Lung (tissue), 12 donors: ENCODE results near the gene OR2F2. TPM values are rescaled to one million over a fixed set of nuclear protein-coding genes. Genes with fewer than 3 reads are reported as not detected.

Source experiments
- ATAC-seq: fragments of 200-7000 bp; cut with Tn5 transposase; one replicate; pipeline ENCODE4 v1.9.1; 2020; ENCODE audit warnings: moderate number of reproducible peaks; ENCODE audit not compliant: insufficient read depth, low FRiP score
- DNase-seq, 3 donors: peaks; one replicate each; pipeline ENCODE4 v3.0.0-alpha.2; 2013 to 2017
- H3K27ac ChIP-seq, 2 donors: one replicate each; pipeline ENCODE4 v1.5.1; 2013; ENCODE audit warnings: mild to moderate bottlenecking in 2 of 2, moderate library complexity in 2 of 2, control low read depth in 1 of 2, inconsistent platforms in 1 of 2, low read depth in 1 of 2, low read length in 1 of 2
- H3K27me3 ChIP-seq, 3 donors: one replicate each; pipeline ENCODE4 v1.5.1; 2013; ENCODE audit warnings: low read length in 2 of 3; ENCODE audit not compliant: control insufficient read depth in 3 of 3, insufficient read depth in 3 of 3
- H3K36me3 ChIP-seq, 4 donors: one replicate each; pipeline ENCODE4 v1.5.1; 2013; ENCODE audit warnings: low read length in 4 of 4, mild to moderate bottlenecking in 1 of 4, moderate library complexity in 1 of 4; ENCODE audit not compliant: control insufficient read depth in 4 of 4, insufficient read depth in 4 of 4
- H3K4me1 ChIP-seq, 5 donors: one replicate each; pipeline ENCODE4 v1.5.1; 2013; ENCODE audit warnings: low read length in 5 of 5, mild to moderate bottlenecking in 2 of 5, moderate library complexity in 1 of 5; ENCODE audit not compliant: control insufficient read depth in 5 of 5, insufficient read depth in 5 of 5
- H3K4me3 ChIP-seq: one replicate; pipeline ENCODE4 v1.5.1; 2013; ENCODE audit warnings: mild to moderate bottlenecking, control low read depth, moderate library complexity
- H3K9ac ChIP-seq, 2 donors: one replicate each; pipeline ENCODE4 v1.5.1; 2013; ENCODE audit warnings: low read length in 2 of 2, control low read depth in 1 of 2; ENCODE audit not compliant: insufficient read depth in 1 of 2
- H3K9me3 ChIP-seq, 4 donors: one replicate each; pipeline ENCODE4 v1.5.1; 2013; ENCODE audit warnings: low read length in 3 of 4, mild to moderate bottlenecking in 1 of 4, moderate library complexity in 1 of 4; ENCODE audit not compliant: control insufficient read depth in 4 of 4, insufficient read depth in 3 of 4
- CTCF ChIP-seq: IDR thresholded peaks from 2 replicates; pipeline ENCODE4 v1.5.1; 2012; ENCODE audit warnings: mild to moderate bottlenecking; ENCODE audit errors: control extremely low read depth, extremely low read depth
- WGBS, 2 donors: extraction: QIAGEN DNeasy Blood & Tissue Kit; methylation state at CpG; one replicate each; pipeline ENCODE4 v1.1.7; 2013; 5-methylcytosine and 5-hydroxymethylcytosine counted together
- polyA plus RNA-seq, 2 donors: library from polyadenylated mRNA; stranded (reverse); fragments of 200-250 nt; gene quantifications; one replicate each; pipeline ENCODE4 v1.2.1, GENCODE V29; 2013
- total RNA-seq, 2 donors: library from RNA; depleted of rRNA in 1 of 2; stranded (reverse); fragments of >200 nt in 1 of 2; gene quantifications; one replicate each; pipeline ENCODE4 v1.2.1, GENCODE V29; 2014 to 2021
- donor health status: control.
- donor health status: control.
- donor health status: Bipolar disorder and iron deficiency.
- donor health status: healthy.
- donor health status: DM: yes; HTN: yes; CAD: no.

OR2F2 gene
- total and polyA plus RNA-seq, 4 donors: not detected

GRCh38 chr7:143902332-143902899, 32.6 kb upstream of the OR2F2 start:
- TF ChIP-seq CTCF: no peak
- no peak overlapping the region for H3K4me3 ChIP-seq
- H3K9ac ChIP-seq: no peak overlapping the region
- ATAC-seq (no peak), DNase-seq (no peak)
- peak overlapping the region in 1 of 2 donors; percentile 80 for H3K27ac ChIP-seq
- H3K4me1 ChIP-seq: peaks cover 3 to 38% (median 18%) of the 10 kb centered on the region in 5 donors
- H3K27me3 ChIP-seq: no peaks in the 10 kb centered on the region
- WGBS, 2 donors: 68 to 73% methylated on average over 14 of the region's 14 CpGs
- peaks cover 0 to 6% (median 0%) of the 10 kb centered on the region in 4 donors for H3K9me3 ChIP-seq
- no peaks in the 10 kb centered on the region for H3K36me3 ChIP-seq

GRCh38 chr7:143905509-143905908, 29.5 kb upstream of the OR2F2 start:
- H3K9ac ChIP-seq: peak overlapping the region in 1 of 2 donors; percentile 30
- 83 to 86% methylated on average over 1 of the region's 1 CpG for WGBS, 2 donors
- peaks cover 2 to 31% (median 21%) of the 10 kb centered on the region in 5 donors for H3K4me1 ChIP-seq
- no peaks in the 10 kb centered on the region for H3K36me3 ChIP-seq
- H3K4me3 ChIP-seq: no peak overlapping the region
- no peaks in the 10 kb centered on the region for H3K9me3 ChIP-seq
- DNase-seq (peak in 2 of 3 donors; percentile 46 to 59), ATAC-seq (no peak)
- TF ChIP-seq CTCF: no peak
- peak overlapping the region in 1 of 2 donors; percentile 26 for H3K27ac ChIP-seq
- no peaks in the 10 kb centered on the region for H3K27me3 ChIP-seq

- no peaks in the 10 kb centered on the region for H3K9me3 ChIP-seq
- no peak for ATAC-seq
- WGBS, 2 donors: 88 to 91% methylated on average over 9 of the region's 9 CpGs
Measured at GRCh38 chr7:143906151-143906550, 28.9 kb upstream of the OR2F2 start.

More at GRCh38 chr7:143906151-143906550, 28.9 kb upstream of the OR2F2 start:
- no peak overlapping the region for H3K4me3 ChIP-seq
- no peaks in the 10 kb centered on the region for H3K27me3 ChIP-seq
- no peaks in the 10 kb centered on the region for H3K36me3 ChIP-seq
- DNase-seq: no peak
- H3K9ac ChIP-seq: no peak overlapping the region
- no peak for TF ChIP-seq CTCF
- peaks cover 3 to 32% (median 15%) of the 10 kb centered on the region in 5 donors for H3K4me1 ChIP-seq
- no peak overlapping the region for H3K27ac ChIP-seq
